ENCODE results near the gene PRR7. TPM values are rescaled to one million over a fixed set of nuclear protein-coding genes. Genes with fewer than 3 reads are reported as not detected.
A peak's percentile ranks its signal among the peaks of the same experiment; 100 is the strongest.
"Not testable (repeated sequence)": the region's sequence is repeated elsewhere in the genome, so short reads cannot be mapped to it uniquely, and the experiment has no call there.

PRR7 gene
- total and polyA plus RNA-seq, 2 of the 13 experiments (the other 11 are each of a cell fraction or from before 2014, with no cell fraction given) = 4.8 to 5.0 TPM

GRCh38 chr5:177417081-177417480 is 29.5 kb upstream of the PRR7 start:
- H3K36me3 ChIP-seq (replicated peaks in 1 of 2; ENCODE audit: control insufficient read depth in 1 of 2, insufficient read depth in 2 of 2, low read length in 2 of 2); intact Hi-C loops (cut with micrococcal nuclease; ENCODE audit: unreplicated experiment); DNase-seq (ENCODE audit: low spot score); H4K20me1 ChIP-seq (ENCODE audit: insufficient read depth, low read length); BruUV-seq (replicated peaks); H3K27ac ChIP-seq (ENCODE audit: extremely low read length, insufficient read depth, low read length); in situ Hi-C loops (cut with HindIII; ENCODE audit: extremely low pct_ligation_motif_present, low pct_unique_long_range_greater_than_20kb); H3K9me3 ChIP-seq (ENCODE audit: low read length); FAIRE-seq; H3K9ac ChIP-seq (ENCODE audit: insufficient read depth, low read depth, low read length); H2AFZ ChIP-seq (ENCODE audit: low read length); ATAC-seq; H3K4me2 ChIP-seq (ENCODE audit: low read depth, low read length); CTCF ChIA-PET (ENCODE audit: low intra/inter-chr PET ratio, low total read pairs); H3K4me3 ChIP-seq (replicated peaks in 1 of 3; ENCODE audit: insufficient read depth in 1 of 3, low read depth in 2 of 3, low read length in 3 of 3); H3K79me2 ChIP-seq (ENCODE audit: insufficient read depth, low read length): not testable (repeated sequence)
- WGBS (ENCODE audit: low lambda C conversion rate) = 52% methylated on average over 6 of the region's 6 CpGs
- peaks cover 0 to 13% of the 10 kb centered on the region in 2 experiments; a peak in 2 of 5 replicates for H3K27me3 ChIP-seq (ENCODE audit: control insufficient read depth in 1 of 2, insufficient read depth in 2 of 2, low read length in 2 of 2)
- POLR2A ChIA-PET = interaction anchor here (2.7 kb wide), 1 partner anchor 9 kb away, joined by 14 read pairs; the partner anchor contains the start of gene GRK6
- H3K4me1 ChIP-seq (ENCODE audit: insufficient read depth, low read length) = peaks cover 32% of the 10 kb centered on the region

- in situ Hi-C loops (cut with HindIII; ENCODE audit: extremely low pct_ligation_motif_present, low pct_unique_long_range_greater_than_20kb) (no loop called here), intact Hi-C loops (cut with micrococcal nuclease; ENCODE audit: unreplicated experiment) (no loop called here)
- no peak overlapping the region for H3K4me2 ChIP-seq (ENCODE audit: low read depth, low read length)
- BruUV-seq (replicated peaks) = no TSS peak
- H4K20me1 ChIP-seq (ENCODE audit: insufficient read depth, low read length) = no peaks in the 10 kb centered on the region
- no peak overlapping the region for H3K4me3 ChIP-seq (replicated peaks in 1 of 3; ENCODE audit: insufficient read depth in 1 of 3, low read depth in 2 of 3, low read length in 3 of 3)
- WGBS (ENCODE audit: low lambda C conversion rate) = 87% methylated on average over 3 of the region's 3 CpGs
- H2AFZ ChIP-seq (ENCODE audit: low read length) = no peak overlapping the region
- FAIRE-seq = no peak
- TF ChIP-seq ZNF644 (CRISPR knock-in tag; IDR thresholded peaks at IDR 0.05; ENCODE audit: low read depth) (0 out of 2 replicates have a peak, but pooled peaks have one; percentile 34), ATM (IDR thresholded peaks at IDR 0.05; ENCODE audit: borderline replicate concordance) (no peak), CEBPB (IDR thresholded peaks at IDR 0.05; ENCODE audit: borderline replicate concordance, low read depth, low read length) (peak; percentile 64; the same call in 1 of the 2 replicates), TEAD3 (CRISPR knock-in tag; optimal IDR thresholded peaks at IDR 0.05; ENCODE audit: borderline replicate concordance) (peak; percentile 32), MAFG (CRISPR knock-in tag; IDR thresholded peaks at IDR 0.05) (no peak)
- POLR2A ChIA-PET = interaction anchor here (1.1 kb wide), 1 partner anchor 9 kb away, joined by 3 read pairs; the partner anchor contains the start of gene F12
- CTCF ChIA-PET (ENCODE audit: low intra/inter-chr PET ratio, low total read pairs) = no interaction called here
- no peaks in the 10 kb centered on the region for H3K79me2 ChIP-seq (ENCODE audit: insufficient read depth, low read length)
- no peak; the same call in 2 of the 3 replicates for ATAC-seq
- H3K4me1 ChIP-seq (ENCODE audit: insufficient read depth, low read length) = peaks cover 27% of the 10 kb centered on the region
- no peaks in the 10 kb centered on the region for H3K9me3 ChIP-seq (ENCODE audit: low read length)
- H3K9ac ChIP-seq (ENCODE audit: insufficient read depth, low read depth, low read length) = no peak overlapping the region
- no peak overlapping the region for H3K27ac ChIP-seq (ENCODE audit: extremely low read length, insufficient read depth, low read length)
- DNase-seq (ENCODE audit: low spot score) = no peak
- H3K27me3 ChIP-seq (ENCODE audit: control insufficient read depth in 1 of 2, insufficient read depth in 2 of 2, low read length in 2 of 2) = peaks cover 0 to 15% of the 10 kb centered on the region in 2 experiments; a peak in 2 of 5 replicates
- no peaks in the 10 kb centered on the region for H3K36me3 ChIP-seq (replicated peaks in 1 of 2; ENCODE audit: control insufficient read depth in 1 of 2, insufficient read depth in 2 of 2, low read length in 2 of 2)
Observed at GRCh38 chr5:177419046-177419445, 27.6 kb upstream of the PRR7 start.

GRCh38 chr5:177420472-177420871 is 26.1 kb upstream of the PRR7 start:
- H3K79me2 ChIP-seq (ENCODE audit: insufficient read depth, low read length); H3K27ac ChIP-seq (ENCODE audit: extremely low read length, insufficient read depth, low read length); DNase-seq (ENCODE audit: low spot score); intact Hi-C loops (cut with micrococcal nuclease; ENCODE audit: unreplicated experiment); H4K20me1 ChIP-seq (ENCODE audit: insufficient read depth, low read length); H2AFZ ChIP-seq (ENCODE audit: low read length); ATAC-seq; POLR2A ChIA-PET; H3K9me3 ChIP-seq (ENCODE audit: low read length); CTCF ChIA-PET (ENCODE audit: low intra/inter-chr PET ratio, low total read pairs); in situ Hi-C loops (cut with HindIII; ENCODE audit: extremely low pct_ligation_motif_present, low pct_unique_long_range_greater_than_20kb); H3K4me2 ChIP-seq (ENCODE audit: low read depth, low read length); H3K4me3 ChIP-seq (replicated peaks in 1 of 3; ENCODE audit: insufficient read depth in 1 of 3, low read depth in 2 of 3, low read length in 3 of 3); H3K9ac ChIP-seq (ENCODE audit: insufficient read depth, low read depth, low read length); H3K36me3 ChIP-seq (replicated peaks in 1 of 2; ENCODE audit: control insufficient read depth in 1 of 2, insufficient read depth in 2 of 2, low read length in 2 of 2); BruUV-seq (replicated peaks); FAIRE-seq: not testable (repeated sequence)
- H3K27me3 ChIP-seq (ENCODE audit: control insufficient read depth in 1 of 2, insufficient read depth in 2 of 2, low read length in 2 of 2) = peaks cover 0 to 20% of the 10 kb centered on the region in 2 experiments; a peak in 2 of 5 replicates
- peaks cover 42% of the 10 kb centered on the region for H3K4me1 ChIP-seq (ENCODE audit: insufficient read depth, low read length)
- 37% methylated on average over 7 of the region's 7 CpGs for WGBS (ENCODE audit: low lambda C conversion rate)

All from HepG2 (cell line).